Hepatocyte (in vitro differentiated cells): ENCODE results near the gene BCAS4. TPM values are rescaled to one million over a fixed set of nuclear protein-coding genes. Genes with fewer than 3 reads are reported as not detected.
"Not testable (repeated sequence)": the region's sequence is repeated elsewhere in the genome, so short reads cannot be mapped to it uniquely, and the experiment has no call there.

Experiments
- DNase-seq: peaks from one replicate; pipeline ENCODE4 v3.0.0-alpha.2; 2016; ENCODE audit warnings: low spot score
- H2AFZ ChIP-seq: fragments of 200-600 bp; sonication (generic); 2 replicates; pipeline ENCODE4 v1.6.0; 2016; ENCODE audit warnings: antibody characterized with exemption, mild to moderate bottlenecking
- H3K27ac ChIP-seq: fragments of 200-600 bp; sonication (generic); 2 replicates; pipeline ENCODE4 v1.5.1; 2016; ENCODE audit warnings: mild to moderate bottlenecking
- H3K27me3 ChIP-seq: fragments of 200-600 bp; sonication (generic); 2 replicates; pipeline ENCODE4 v1.6.1; 2016
- H3K36me3 ChIP-seq: fragments of 200-600 bp; sonication (generic); replicated peaks from 2 replicates; pipeline ENCODE4 v1.5.1; 2016; ENCODE audit warnings: low read depth; ENCODE audit not compliant: insufficient read depth
- H3K4me1 ChIP-seq: fragments of 200-600 bp; sonication (generic); 2 replicates; pipeline ENCODE4 v1.5.1; 2016; ENCODE audit warnings: mild to moderate bottlenecking, moderate library complexity; ENCODE audit not compliant: insufficient read depth
- H3K4me2 ChIP-seq: fragments of 200-600 bp; sonication (generic); 2 replicates; pipeline ENCODE4 v1.6.0; 2016
- H3K4me3 ChIP-seq: fragments of 200-600 bp; sonication (generic); 2 replicates; pipeline ENCODE4 v1.5.1; 2016; ENCODE audit warnings: mild to moderate bottlenecking
- H3K79me2 ChIP-seq: fragments of 200-600 bp; sonication (generic); 2 replicates; pipeline ENCODE4 v1.6.0; 2017; ENCODE audit warnings: mild to moderate bottlenecking
- H3K9me2 ChIP-seq: fragments of 200-600 bp; sonication (generic); replicated peaks from 2 replicates; pipeline ENCODE4 v1.6.0; 2017; ENCODE audit warnings: mild to moderate bottlenecking; ENCODE audit not compliant: insufficient read depth
- H3K9me3 ChIP-seq: fragments of 200-600 bp; sonication (generic); 2 replicates; pipeline ENCODE4 v1.5.1; 2016; ENCODE audit warnings: low read depth, mild to moderate bottlenecking
- H4K20me1 ChIP-seq: fragments of 200-600 bp; sonication (generic); 2 replicates; pipeline ENCODE4 v1.6.0; 2016; ENCODE audit warnings: mild to moderate bottlenecking; ENCODE audit not compliant: insufficient read depth, poor library complexity, severe bottlenecking
- EZH2 ChIP-seq: fragments of 200-600 bp; sonication (generic); IDR thresholded peaks from 2 replicates; pipeline ENCODE4 v1.6.1; 2016; ENCODE audit warnings: antibody characterized with exemption, mild to moderate bottlenecking, borderline replicate concordance
- EZH2phosphoT487 ChIP-seq: fragments of 200-600 bp; sonication (generic); IDR thresholded peaks from one replicate; pipeline ENCODE4 v1.6.1; 2018; ENCODE audit warnings: antibody characterized with exemption, mild to moderate bottlenecking, low read depth, moderate library complexity; ENCODE audit not compliant: unreplicated experiment, severe bottlenecking
- WGBS: methylation state at CpG from one replicate; pipeline ENCODE4 v1.1.6; 2016; ENCODE audit warnings: low lambda C conversion rate; ENCODE audit errors: missing lambda C conversion rate; 5-methylcytosine and 5-hydroxymethylcytosine counted together
- polyA plus RNA-seq: library from polyadenylated mRNA; unstranded; fragments of >200 nt; fragmentation: Nextera tagmentation; extraction: Ambion mirVana; gene quantifications from 2 replicates; pipeline ENCODE4 v1.2.1, GENCODE V29; 2016
- total RNA-seq: library from RNA; depleted of rRNA; stranded (reverse); fragments of >200 nt; gene quantifications from 2 replicates; pipeline ENCODE4 v1.2.3, GENCODE V29; 2014
- TF ChIP-seq, protein P1 (sequence below): fragments of 200-600 bp; sonication (generic); IDR thresholded peaks from 2 replicates; pipeline ENCODE4 v1.5.1; 2016; ENCODE audit warnings: antibody characterized with exemption, mild to moderate bottlenecking; ENCODE audit not compliant: poor library complexity

BCAS4 gene
- total and polyA plus RNA-seq, 2 experiments from 2014 or later, result 5.6 to 21.6 TPM

GRCh38 chr20:50777373-50777772 lies 17.5 kb upstream of the BCAS4 start:
- WGBS, result 74% methylated on average over 2 of the region's 2 CpGs

DNA sequence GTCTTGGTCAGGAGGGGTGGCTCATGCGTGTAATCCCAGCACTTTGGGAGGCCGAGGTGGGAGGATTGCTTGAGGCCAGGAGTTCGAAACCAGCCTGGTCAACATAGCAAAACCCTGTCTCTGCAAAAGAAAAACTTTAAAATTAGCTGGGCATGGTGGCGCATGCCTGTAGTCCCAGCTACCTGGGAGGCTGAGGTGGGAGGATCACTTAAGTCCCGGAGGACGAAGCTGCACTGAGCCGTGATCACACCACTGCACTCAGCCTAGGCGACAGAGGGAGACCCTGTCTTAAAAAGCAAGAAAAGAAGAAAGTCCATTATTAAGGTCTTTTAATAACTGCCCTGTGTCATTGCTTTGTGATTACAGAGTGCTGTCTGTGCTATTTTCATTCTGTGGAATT lies 15.9 kb upstream of the BCAS4 start:
- not testable (repeated sequence) for DNase-seq, H3K9me2 ChIP-seq, H3K27ac ChIP-seq, H4K20me1 ChIP-seq, H3K4me2 ChIP-seq, H3K9me3 ChIP-seq, H3K36me3 ChIP-seq, H3K4me1 ChIP-seq, H2AFZ ChIP-seq, H3K79me2 ChIP-seq, H3K27me3 ChIP-seq, H3K4me3 ChIP-seq
- WGBS, result 93% methylated on average over 8 of the region's 8 CpGs

More at GRCh38 chr20:50777373-50777772, 17.5 kb upstream of the BCAS4 start:
- no peak overlapping the region for H3K4me2 ChIP-seq
- H3K9me2 ChIP-seq, result no peaks in the 10 kb centered on the region
- TF ChIP-seq EZH2, result no peak
- TF ChIP-seq, protein P1, sequence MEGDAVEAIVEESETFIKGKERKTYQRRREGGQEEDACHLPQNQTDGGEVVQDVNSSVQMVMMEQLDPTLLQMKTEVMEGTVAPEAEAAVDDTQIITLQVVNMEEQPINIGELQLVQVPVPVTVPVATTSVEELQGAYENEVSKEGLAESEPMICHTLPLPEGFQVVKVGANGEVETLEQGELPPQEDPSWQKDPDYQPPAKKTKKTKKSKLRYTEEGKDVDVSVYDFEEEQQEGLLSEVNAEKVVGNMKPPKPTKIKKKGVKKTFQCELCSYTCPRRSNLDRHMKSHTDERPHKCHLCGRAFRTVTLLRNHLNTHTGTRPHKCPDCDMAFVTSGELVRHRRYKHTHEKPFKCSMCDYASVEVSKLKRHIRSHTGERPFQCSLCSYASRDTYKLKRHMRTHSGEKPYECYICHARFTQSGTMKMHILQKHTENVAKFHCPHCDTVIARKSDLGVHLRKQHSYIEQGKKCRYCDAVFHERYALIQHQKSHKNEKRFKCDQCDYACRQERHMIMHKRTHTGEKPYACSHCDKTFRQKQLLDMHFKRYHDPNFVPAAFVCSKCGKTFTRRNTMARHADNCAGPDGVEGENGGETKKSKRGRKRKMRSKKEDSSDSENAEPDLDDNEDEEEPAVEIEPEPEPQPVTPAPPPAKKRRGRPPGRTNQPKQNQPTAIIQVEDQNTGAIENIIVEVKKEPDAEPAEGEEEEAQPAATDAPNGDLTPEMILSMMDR, result no peak
- TF ChIP-seq EZH2phosphoT487, result no peak
- H3K4me1 ChIP-seq, result no peaks in the 10 kb centered on the region
- no peak overlapping the region for H2AFZ ChIP-seq
- no peak for DNase-seq
- H3K27me3 ChIP-seq, result no peaks in the 10 kb centered on the region
- H3K27ac ChIP-seq, result no peak overlapping the region
- H4K20me1 ChIP-seq, result no peaks in the 10 kb centered on the region
- H3K79me2 ChIP-seq, result no peaks in the 10 kb centered on the region
- H3K36me3 ChIP-seq, result no peaks in the 10 kb centered on the region
- H3K4me3 ChIP-seq, result no peak overlapping the region
- no peaks in the 10 kb centered on the region for H3K9me3 ChIP-seq

GRCh38 chr20:50783390-50783789 lies 11.5 kb upstream of the BCAS4 start:
- H4K20me1 ChIP-seq, result no peaks in the 10 kb centered on the region
- H3K4me1 ChIP-seq, result peaks cover 3% of the 10 kb centered on the region
- no peaks in the 10 kb centered on the region for H3K9me3 ChIP-seq
- H3K36me3 ChIP-seq, result no peaks in the 10 kb centered on the region
- 92% methylated on average over 2 of the region's 2 CpGs for WGBS
- H3K27me3 ChIP-seq, result no peaks in the 10 kb centered on the region
- H3K79me2 ChIP-seq, result no peaks in the 10 kb centered on the region
- no peaks in the 10 kb centered on the region for H3K9me2 ChIP-seq
- no peak overlapping the region for H3K27ac ChIP-seq
- H2AFZ ChIP-seq, result no peak overlapping the region
- H3K4me2 ChIP-seq, result no peak overlapping the region
- TF ChIP-seq, protein P1, result no peak
- TF ChIP-seq EZH2 (no peak), EZH2phosphoT487 (no peak)
- DNase-seq, result no peak
- no peak overlapping the region for H3K4me3 ChIP-seq

DNA sequence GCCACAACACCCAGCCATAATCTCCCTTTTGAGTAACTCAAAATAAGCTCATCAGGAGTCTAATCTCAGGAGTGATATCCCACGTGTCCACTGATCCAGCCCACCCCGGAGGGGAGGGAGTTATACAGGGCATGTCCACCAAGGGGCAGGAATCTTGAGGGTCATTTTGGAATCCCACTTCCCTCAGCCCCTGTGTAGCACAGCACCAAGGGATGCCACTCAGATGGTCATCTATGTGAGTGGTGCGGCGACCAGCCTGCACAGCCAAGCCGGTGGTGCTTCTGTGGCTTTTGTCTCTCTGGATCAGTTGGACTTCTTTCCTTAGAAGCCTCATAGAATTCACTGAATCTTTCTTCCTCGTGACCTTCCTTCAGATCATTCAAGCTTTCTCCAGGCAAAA lies 11.0 kb upstream of the BCAS4 start:
- no peaks in the 10 kb centered on the region for H3K9me3 ChIP-seq
- no peak for DNase-seq
- H4K20me1 ChIP-seq, result no peaks in the 10 kb centered on the region
- H3K27ac ChIP-seq, result no peak overlapping the region
- TF ChIP-seq EZH2phosphoT487 (no peak), EZH2 (no peak)
- TF ChIP-seq, protein P1, result no peak
- H3K4me1 ChIP-seq, result peaks cover 8% of the 10 kb centered on the region
- H3K4me2 ChIP-seq, result no peak overlapping the region
- H3K79me2 ChIP-seq, result no peaks in the 10 kb centered on the region
- H3K27me3 ChIP-seq, result no peaks in the 10 kb centered on the region
- no peaks in the 10 kb centered on the region for H3K36me3 ChIP-seq
- H3K9me2 ChIP-seq, result no peaks in the 10 kb centered on the region
- no peak overlapping the region for H2AFZ ChIP-seq
- WGBS, result 85% methylated on average over 6 of the region's 6 CpGs
- H3K4me3 ChIP-seq, result no peak overlapping the region
